Measurements from ENCODE around the gene PRKCH.
"Not testable (repeated sequence)": the region's sequence is repeated elsewhere in the genome, so short reads cannot be mapped to it uniquely, and the experiment has no call there.

Gene PRKCH

GRCh38 chr14:61462566-61463193, 141.3 kb downstream of the PRKCH start:
- DNase-seq: no peak

DNA sequence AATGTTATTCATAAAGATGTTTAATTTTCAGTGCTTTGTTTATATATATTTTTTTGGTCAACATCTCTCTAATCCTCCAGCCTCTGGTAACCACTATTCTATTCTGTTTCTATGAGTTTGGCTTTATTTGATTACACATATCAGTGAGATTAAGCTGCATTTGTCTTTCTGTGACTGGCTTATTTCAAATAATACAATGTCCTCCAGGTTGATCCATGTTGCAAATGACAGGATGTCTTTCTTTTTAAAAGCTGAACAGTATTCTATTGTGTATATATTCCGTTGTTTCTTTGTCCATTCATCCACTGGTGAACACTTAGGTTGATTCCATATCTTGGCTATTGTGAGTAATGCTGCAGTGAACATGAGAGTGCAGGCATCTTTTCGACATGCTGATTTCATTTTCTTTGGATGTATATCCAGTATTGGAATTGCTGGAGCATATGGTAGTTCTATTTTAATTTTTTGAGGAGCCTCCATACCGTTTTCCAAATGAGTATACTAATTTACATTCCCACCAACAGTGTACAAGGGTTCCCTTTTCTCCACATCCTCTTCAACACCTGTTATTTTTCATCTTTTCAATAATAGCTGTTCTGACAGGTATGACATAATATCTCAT, 142.4 kb downstream of the PRKCH start:
- no peak for DNase-seq

- DNase-seq: not testable (repeated sequence)
These were observed 143.4 kb downstream of the PRKCH start for GRCh38 chr14:61464539-61465320.

DNA sequence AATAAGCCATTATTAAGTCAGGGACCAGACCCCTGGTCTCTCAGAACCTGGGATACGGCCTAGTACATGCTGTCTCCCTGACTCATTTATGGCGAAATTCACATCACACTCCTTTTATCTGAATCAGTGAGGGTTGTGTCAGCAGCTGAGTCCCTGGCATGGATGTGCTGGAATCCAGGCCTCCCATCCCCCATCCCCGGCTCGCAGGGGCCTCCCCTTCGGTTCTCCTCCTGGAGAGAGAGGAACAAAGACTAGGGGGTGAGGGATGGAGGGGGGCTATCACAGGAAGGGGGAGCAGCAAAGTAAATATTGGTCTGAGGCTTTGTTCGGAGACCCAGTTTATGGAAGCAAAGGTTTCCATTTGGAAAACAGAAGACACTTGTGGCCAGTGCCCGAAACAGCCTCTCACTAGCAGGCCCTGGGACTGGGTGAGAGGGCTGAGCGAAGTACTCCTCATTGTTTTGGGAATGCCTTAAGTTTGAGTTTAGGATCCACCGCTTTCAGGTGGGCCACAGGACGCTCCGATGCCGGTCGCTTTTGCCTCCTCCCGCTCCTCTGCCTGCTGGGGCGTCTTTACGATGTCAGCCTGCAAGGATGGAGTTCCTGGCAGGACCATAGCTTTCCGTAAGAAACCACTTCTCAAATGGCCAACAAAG, 145.0 kb downstream of the PRKCH start:
- DNase-seq: no peak

- no peak for DNase-seq
These were observed 145.5 kb downstream of the PRKCH start for GRCh38 chr14:61466905-61467280.

DNA sequence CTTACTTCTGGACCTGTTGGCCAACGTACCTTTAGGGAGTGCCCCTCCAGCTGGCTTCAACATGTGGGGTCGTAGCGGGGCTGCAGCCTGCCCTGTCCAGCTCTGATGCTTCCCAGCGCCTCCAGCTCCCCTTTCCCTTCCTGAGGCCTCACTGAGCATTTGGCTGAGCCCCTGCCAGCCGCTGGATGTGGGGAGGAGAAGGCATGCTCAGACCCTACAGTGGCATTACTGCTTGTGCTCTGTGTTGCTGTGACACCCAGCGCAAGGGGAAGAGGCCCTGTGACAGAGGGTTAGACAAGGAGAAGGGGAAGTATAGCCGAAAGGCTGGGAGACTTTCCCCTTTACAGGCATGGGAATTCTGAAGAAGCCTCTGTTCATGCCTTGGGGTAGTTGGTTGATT, 145.9 kb downstream of the PRKCH start:
- DNase-seq: no peak

DNA sequence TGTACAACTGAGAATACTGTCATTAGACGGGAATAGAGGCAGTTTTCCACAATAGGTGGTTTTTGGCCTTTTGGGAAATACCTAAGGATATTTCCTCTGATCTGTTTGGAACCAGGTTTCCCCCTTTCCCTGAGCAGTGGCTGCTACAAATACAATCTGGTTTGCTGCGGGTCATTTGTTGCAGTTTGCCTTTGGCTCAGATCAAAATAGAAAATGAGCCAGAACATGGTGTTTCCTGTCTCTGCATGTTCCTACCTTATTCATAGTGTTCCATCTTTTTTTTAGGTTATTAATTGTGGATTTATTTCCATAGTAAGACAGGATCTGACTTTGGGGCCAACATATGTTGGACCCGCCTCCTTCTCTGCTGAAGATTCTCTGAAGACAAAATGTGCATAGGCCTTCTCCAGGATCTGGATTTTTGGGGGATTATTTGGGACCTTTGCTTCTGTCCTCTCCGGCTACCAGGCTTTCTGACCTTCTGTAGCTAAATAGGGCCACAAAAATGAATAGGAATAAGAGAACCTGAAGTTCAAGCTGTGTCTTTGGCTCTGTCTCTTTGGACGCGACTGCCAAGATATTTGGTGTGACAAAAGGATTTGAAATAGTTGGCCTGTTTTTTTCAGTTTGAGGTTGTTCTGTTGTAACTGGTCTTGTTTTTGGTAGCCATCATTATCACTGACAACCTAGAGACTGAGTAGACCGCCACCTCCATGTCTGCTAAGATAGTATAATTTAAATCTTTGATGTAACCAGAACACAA, 146.9 kb downstream of the PRKCH start:
- DNase-seq: no peak

- DNase-seq: no peak
These were observed 148.4 kb downstream of the PRKCH start for GRCh38 chr14:61469781-61470180.

DNA sequence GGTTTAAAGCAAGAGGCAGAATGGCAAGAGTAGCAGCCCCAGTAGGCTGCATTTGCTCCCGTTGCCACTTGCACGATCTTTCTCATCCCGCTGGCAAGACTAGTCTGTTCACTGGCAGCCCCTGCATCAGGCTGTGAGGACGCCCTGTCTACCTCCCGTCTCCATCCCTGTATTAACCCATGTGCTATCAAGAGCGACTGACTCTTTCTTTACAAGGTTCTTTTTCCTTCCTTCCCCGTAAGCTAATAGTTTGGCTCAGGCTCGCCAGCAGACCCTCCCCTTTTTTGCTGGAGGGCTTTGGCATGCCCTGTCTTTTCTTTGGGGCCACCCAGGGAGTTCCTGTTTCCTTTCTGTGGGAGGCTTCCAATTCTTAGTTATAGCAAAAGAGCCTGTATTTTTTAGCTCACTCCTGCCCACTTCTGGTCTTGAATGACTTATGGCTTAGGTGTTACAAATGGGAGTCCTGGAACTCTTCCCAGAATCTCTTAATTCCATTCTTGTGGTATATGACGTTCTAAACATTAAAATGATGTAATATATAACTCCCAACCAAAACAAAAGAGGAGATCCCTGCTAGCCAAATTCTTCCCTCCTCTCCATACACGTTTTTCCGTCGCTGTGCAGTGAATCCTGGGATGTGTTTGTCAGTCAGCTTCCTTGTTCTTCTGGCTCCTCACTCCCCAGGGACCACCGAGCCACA, 149.0 kb downstream of the PRKCH start:
- no peak for DNase-seq

DNA sequence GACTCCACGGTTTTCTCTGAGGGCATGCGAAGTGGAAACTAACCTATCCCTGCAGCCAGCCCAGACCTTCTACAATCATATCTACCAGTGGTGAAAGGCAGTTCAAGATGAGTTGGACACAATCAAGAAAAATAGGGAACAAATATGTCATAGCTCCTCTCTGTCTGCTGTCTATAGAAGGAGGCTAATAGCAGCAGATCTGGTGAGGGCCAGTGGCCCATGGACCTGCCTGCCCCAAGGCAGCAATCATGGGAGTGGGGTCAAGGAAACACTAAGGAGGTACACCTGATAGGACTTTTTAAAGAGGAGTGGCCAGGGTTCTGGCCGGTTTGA, 149.5 kb downstream of the PRKCH start:
- DNase-seq: no peak

DNA sequence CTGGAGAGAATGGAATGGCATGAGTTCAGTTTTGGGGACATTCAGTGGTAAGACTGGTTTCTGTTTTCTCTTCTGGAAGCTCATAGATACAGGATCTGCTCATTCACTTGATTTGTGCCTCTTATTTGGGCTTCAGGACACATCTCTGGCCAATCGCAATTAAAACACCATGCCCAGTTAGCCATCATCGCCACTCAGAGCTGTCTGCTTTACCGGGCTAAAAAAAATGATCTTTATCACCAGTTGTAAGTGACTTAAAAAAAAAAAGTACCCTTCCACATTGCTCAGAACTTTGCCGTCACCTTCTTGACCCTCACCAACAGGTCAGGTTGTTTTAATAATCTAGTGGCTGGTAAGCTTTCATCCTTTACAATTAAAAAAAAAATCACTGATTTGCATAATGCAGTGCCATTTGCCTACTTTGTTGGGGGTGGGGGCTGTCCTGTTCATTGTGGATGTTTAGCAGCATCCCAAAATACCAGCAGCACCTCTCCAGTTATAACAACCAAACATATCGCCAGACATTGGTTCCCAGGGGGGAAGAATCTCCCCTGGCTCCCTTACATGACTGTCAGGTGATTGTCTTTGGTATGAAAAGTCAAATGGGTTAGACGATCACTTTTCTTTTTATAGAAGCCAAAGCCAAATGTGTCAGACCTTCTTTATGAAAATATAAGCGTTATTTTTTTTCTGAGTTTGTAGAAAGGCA, 150.1 kb downstream of the PRKCH start:
- no peak for DNase-seq

DNA sequence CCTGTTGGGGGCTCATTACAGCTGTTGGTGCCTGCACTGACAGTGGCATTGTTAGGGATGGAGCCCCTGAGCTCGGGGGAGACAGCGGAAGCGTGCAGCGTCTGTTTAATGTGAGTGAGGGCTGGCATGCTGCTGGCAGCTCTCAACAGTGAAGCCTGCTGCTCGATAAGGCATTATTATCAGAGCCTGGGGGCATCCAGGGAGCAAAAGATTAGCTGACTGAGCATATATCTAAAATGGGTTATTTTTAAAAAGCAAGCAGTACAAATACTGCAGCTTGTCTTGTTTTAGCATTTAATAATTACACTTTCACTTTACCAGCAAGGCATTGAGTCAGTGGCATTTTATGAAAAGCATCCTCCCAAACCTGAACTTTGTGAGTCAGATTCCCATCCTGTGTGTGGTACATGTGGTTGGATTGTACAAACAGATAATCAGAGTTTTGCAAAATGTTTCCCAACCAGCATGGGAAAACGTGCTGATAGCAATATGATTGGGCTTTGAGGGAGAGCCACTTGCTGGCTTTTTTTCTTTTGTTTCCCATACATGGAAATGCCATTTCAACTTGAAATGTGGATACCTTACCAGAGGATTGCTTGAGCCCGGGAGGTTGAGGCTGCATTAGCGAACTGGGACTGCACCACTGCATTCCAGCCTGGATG, 150.8 kb downstream of the PRKCH start:
- DNase-seq: peak; percentile 79

GRCh38 chr14:61472801-61473376, 151.5 kb downstream of the PRKCH start:
- no peak for DNase-seq

- DNase-seq: no peak
These were observed 152.6 kb downstream of the PRKCH start for GRCh38 chr14:61474015-61474414.

DNA sequence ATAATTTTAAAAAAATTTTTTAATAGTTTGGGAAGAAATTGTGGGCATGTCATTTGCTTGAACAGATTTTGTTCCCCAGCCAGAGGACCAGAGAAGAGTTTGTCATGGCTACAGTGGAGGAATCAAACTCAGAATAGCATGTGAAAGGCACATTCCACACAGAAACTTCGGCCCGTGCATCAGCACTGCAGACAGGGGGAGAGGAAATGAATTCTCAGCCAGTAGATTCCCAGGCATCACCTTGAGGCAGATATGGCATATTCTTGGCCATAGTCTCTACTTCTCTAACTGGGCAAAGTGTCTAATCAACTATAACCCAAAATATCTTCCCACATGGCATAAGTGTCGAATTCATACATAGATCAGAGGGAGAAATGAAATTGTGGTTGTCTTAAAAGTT, 153.3 kb downstream of the PRKCH start:
- DNase-seq: no peak

GRCh38 chr14:61475316-61475715, 153.9 kb downstream of the PRKCH start:
- DNase-seq: peak; percentile 90

GRCh38 chr14:61476105-61476753, 154.8 kb downstream of the PRKCH start:
- DNase-seq: no peak

- DNase-seq: peak; percentile 81
These were observed 155.5 kb downstream of the PRKCH start for GRCh38 chr14:61476754-61477410.

DNA sequence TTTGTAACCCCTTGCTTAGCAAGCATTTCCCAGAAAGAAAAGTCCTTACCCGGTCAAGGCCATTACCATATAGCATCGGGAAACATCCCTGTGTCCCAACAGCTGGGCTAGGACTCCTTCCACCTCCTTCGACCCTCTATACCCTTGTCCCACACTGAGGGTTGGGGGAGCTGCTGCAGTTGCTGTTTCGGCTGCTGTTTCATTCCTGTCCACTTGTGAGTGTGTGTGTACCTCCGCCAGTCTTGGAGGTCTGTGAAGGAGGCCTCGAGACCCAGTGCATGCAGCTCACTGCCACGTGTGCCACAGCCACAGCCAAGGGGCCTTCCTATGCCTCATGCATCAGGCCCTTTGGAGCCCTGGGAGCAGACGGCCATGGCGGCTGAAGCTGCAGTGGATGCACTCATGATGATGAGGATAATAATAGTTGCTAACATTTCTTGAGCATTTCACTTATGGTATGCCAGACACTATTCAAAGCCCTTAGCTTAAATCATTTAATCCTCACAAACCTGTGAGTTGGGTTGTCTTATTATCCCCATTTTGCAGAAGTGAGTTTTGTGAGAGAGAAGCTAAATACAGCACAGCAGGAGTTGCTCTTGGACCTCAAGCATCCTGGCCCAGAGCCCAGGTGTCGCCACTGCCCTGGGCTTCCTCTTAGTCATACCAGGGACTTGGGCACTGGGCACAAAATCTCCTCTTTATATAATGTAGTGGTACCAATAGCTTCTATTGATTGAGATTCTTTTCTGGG, 156.5 kb downstream of the PRKCH start:
- DNase-seq: no peak
